Tibial nerve (tissue), 4 donors: Measurements from ENCODE around the gene IGF2.

Experiments used
- CTCF ChIP-seq, 5 experiments: fragments of 200-600 bp in 3 of 5; fragments of 450-650 bp in 2 of 5; sonication (generic) in 3 of 5; IDR thresholded peaks; one replicate each; pipeline ENCODE4 v1.5.1; 2016 to 2019; ENCODE audit warnings: antibody characterized with exemption in 5 of 5, mild to moderate bottlenecking in 3 of 5, moderate library complexity in 2 of 5
- EP300 ChIP-seq, 2 donors: sonication (generic); formaldehyde crosslinking; IDR thresholded peaks; one replicate each; pipeline ENCODE4 v1.6.1; 2017; ENCODE audit warnings: antibody characterized with exemption in 2 of 2, mild to moderate bottlenecking in 1 of 2
- POLR2A ChIP-seq, 2 donors: fragments of 450-650 bp; IDR thresholded peaks; one replicate each; pipeline ENCODE4 v1.6.1; 2017; ENCODE audit warnings: antibody characterized with exemption in 2 of 2, mild to moderate bottlenecking in 2 of 2, moderate library complexity in 2 of 2

GRCh38 chr11:2105511-2105910, 33.7 kb downstream of the IGF2 start:
- TF ChIP-seq CTCF (IDR thresholded peaks at IDR 0.05) (no peak), POLR2A (IDR thresholded peaks at IDR 0.05) (no peak), EP300 (IDR thresholded peaks at IDR 0.05) (no peak)
